Large intestine (tissue), 3 donors: ENCODE data around the gene GHRH. TPM values are rescaled to one million over a fixed set of nuclear protein-coding genes. Genes with fewer than 3 reads are reported as not detected.

Source experiments
- DNase-seq, 2 donors: peaks; one replicate each; pipeline versions ENCODE4 v3.0.0 to v3.0.0-alpha.2; 2013
- H3K27ac ChIP-seq: one replicate; pipeline ENCODE4 v1.5.1; 2013; ENCODE audit warnings: low read length
- H3K27me3 ChIP-seq: 2 replicates; pipeline ENCODE4 v1.6.1; 2013; ENCODE audit warnings: low read length; ENCODE audit not compliant: control insufficient read depth, insufficient read depth
- H3K36me3 ChIP-seq: 2 replicates; pipeline ENCODE4 v1.6.1; 2013; ENCODE audit warnings: low read length; ENCODE audit not compliant: control insufficient read depth, insufficient read depth
- H3K4me1 ChIP-seq: one replicate; pipeline ENCODE4 v1.6.1; 2013; ENCODE audit warnings: low read length; ENCODE audit not compliant: control insufficient read depth, insufficient read depth
- H3K4me3 ChIP-seq: one replicate; pipeline ENCODE4 v1.5.1; 2013; ENCODE audit warnings: low read length
- H3K9me3 ChIP-seq: one replicate; pipeline ENCODE4 v1.6.1; 2013; ENCODE audit warnings: mild to moderate bottlenecking, low read depth, low read length, moderate library complexity; ENCODE audit not compliant: control insufficient read depth
- WGBS: methylation state at CpG from one replicate; pipeline ENCODE4 v1.1.5; 2013; ENCODE audit warnings: low lambda C conversion rate; ENCODE audit not compliant: insufficient coverage; 5-methylcytosine and 5-hydroxymethylcytosine counted together
- polyA plus RNA-seq: library from polyadenylated mRNA; unstranded; fragments of 120-200 nt; gene quantifications from one replicate; pipeline ENCODE4 v1.2.1, GENCODE V29; 2013

GHRH gene
- polyA plus RNA-seq, 1 donor: 0.79 TPM

GRCh38 chr20:37291724-37292126 lies 30.1 kb upstream of the GHRH start:
- no peak overlapping the region for H3K27ac ChIP-seq

DNA sequence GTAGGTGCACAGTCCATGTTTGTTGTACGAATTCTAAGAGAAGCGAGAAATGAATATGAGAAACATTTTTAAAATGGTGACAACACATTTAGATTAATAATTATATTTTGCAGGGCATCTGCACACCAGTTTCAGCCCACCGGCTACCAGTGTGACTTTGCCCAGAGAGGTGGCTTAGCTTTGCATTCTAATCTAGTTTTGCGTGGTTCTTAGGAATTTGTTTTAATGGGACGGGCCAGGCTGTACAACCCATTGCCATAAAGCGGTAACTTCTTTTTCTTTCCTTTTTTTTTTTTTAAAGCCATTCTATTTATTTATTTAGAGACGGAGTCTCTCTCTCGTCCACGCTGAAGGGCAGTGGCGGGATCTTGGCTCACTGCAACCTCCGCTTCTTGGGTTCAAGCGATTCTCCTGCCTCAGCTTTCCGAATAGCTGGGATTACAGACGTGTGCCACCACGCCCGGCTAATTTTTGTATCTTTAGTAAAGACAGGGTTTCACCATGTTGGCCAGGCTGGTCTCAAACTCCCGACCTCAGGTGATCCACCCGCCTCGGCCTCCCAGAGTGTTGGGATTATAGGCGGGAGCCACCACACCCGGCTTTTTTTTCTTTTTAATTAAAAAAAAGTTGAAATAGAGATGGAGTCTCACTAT lies 28.7 kb upstream of the GHRH start:
- WGBS: 17% methylated on average over 1 of the region's 21 CpGs
- Histone ChIP-seq H3K36me3 (peaks cover 12% of the 10 kb centered on the region), H3K4me1 (peaks cover 30% of the 10 kb centered on the region), H3K27me3 (no peaks in the 10 kb centered on the region), H3K27ac (peak overlapping the region; percentile 91), H3K4me3 (peak overlapping the region; percentile 88), H3K9me3 (no peaks in the 10 kb centered on the region)
- DNase-seq: no peak

More at GRCh38 chr20:37291724-37292126, 30.1 kb upstream of the GHRH start:
- DNase-seq: no peak
- Histone ChIP-seq H3K27me3 (no peaks in the 10 kb centered on the region), H3K9me3 (no peaks in the 10 kb centered on the region), H3K36me3 (peaks cover 12% of the 10 kb centered on the region), H3K4me3 (no peak overlapping the region), H3K4me1 (peaks cover 26% of the 10 kb centered on the region)
- WGBS: 80% methylated on average over 1 of the region's 6 CpGs

DNA sequence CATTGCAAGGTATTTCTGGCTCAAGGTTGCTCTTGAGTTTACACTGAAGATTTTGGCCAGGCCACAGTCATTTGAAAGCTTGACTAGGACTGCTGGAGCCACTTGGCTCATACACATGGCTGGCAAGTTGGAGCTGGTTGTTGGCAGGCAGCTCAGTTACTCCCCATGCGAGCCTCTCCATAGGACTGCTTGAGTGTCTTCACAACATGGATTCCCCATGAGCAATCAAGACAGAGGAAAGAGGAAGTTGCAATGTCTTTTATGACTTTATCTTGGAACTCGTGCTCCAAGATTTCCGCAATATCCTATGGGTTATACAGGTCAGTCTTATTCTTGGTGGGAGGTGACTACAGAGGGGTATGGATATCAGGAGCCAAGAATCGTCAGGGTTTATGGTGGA lies 26.5 kb upstream of the GHRH start:
- H3K4me3 ChIP-seq: no peak overlapping the region
- peaks cover 30% of the 10 kb centered on the region for H3K4me1 ChIP-seq
- no peaks in the 10 kb centered on the region for H3K9me3 ChIP-seq
- no peak overlapping the region for H3K27ac ChIP-seq
- no CpG with 5 or more reads among the region's 4 CpGs for WGBS
- peaks cover 6% of the 10 kb centered on the region for H3K36me3 ChIP-seq
- DNase-seq: no peak
- no peaks in the 10 kb centered on the region for H3K27me3 ChIP-seq

DNA sequence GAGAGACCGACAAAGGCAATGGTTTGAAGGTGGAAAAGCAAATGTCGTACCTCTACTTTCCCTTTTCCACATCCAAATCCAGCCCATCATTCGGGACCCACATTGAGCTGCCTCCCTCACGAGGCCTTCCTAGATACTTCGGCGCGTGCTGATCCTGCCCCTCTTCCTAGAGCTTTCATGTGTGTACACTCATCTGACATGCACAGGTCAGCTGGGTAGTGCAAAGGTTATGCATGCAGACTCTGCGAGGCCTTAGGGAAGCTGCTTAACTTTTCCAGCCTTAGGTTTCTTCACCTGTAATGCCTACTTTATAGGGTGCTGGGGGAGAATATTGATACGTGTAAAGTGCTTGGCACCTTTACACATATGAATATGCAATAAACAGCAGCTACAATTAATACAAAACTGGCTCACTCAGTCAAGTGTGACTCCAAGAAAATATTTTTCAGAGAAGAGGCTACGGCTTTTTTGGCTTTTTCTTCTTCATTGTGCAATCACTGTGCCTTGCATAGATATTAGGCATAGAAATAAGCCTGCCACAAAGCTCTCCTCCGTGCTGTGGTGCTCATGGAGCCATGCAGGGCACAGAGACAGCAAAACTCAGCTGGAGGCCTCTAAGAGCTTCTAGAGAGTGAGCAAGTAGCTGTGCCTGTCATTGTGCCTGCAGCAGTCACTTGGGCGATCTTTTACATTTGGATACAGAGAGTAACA lies 24.2 kb upstream of the GHRH start:
- Histone ChIP-seq H3K4me3 (no peak overlapping the region), H3K27me3 (no peaks in the 10 kb centered on the region), H3K9me3 (no peaks in the 10 kb centered on the region), H3K27ac (peak overlapping the region; percentile 62), H3K36me3 (no peaks in the 10 kb centered on the region), H3K4me1 (peaks cover 34% of the 10 kb centered on the region)
- DNase-seq: peak; percentile 75 to 85
- no CpG with 5 or more reads among the region's 12 CpGs for WGBS

DNA sequence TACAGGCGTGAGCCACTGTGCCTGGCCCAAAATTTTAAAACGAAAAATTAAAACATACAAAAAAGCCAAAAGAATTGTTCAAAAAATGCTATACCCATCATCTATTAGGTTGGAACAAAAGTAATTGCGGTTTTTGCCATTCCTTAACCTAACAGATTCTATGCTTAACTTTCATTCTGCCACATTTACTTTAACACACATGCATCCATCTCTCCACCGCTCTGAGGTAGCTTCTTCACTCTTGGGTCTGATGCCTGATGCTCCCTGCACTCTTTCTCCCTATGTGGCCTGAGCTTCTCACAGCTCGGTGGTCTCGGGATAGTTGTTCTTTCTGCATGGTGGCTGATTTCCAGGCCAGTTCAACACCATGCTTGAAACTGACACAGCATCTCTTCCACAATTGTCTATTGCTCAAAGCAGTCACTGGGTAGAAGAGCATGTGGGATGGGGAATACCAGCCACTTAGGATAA lies 23.1 kb upstream of the GHRH start:
- WGBS: 100% methylated on average over 2 of the region's 6 CpGs
- Histone ChIP-seq H3K4me1 (peaks cover 34% of the 10 kb centered on the region), H3K9me3 (no peaks in the 10 kb centered on the region), H3K4me3 (no peak overlapping the region), H3K27me3 (no peaks in the 10 kb centered on the region), H3K36me3 (no peaks in the 10 kb centered on the region), H3K27ac (peak overlapping the region; percentile 62)
- DNase-seq: no peak

DNA sequence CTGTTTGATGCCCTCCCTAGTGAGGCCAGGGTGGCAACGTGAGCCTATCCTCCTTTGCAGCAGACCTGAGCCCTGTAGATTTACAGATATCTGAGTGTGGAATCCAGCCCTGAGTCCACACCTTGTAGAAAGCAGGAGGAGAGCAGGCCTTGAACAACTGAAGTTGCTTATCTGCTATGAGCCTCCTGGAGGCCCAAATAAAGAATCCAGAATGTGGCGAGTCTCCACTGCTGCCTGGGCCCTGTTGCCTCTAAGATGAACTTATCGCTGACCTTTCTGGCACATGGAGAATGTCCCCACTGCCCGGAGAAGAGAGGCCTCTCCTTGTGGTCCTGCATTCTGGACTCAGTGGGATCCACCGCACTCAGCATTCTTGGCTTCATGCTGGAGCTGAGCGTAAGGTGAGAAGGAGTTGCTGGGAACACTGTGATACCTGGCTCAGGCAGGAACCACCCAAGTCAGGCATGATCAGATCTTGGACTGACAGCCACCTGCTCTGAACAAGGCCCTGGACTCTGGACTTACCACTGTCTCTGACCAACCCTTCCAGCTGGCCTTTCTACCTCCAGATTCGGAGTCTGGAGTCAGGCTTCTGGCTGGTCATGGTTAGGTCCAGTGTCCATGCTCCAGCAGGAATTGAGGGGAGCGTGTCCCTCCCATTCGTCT lies 22.0 kb upstream of the GHRH start:
- no peak overlapping the region for H3K4me3 ChIP-seq
- peak; percentile 73 to 86 for DNase-seq
- no peaks in the 10 kb centered on the region for H3K9me3 ChIP-seq
- H3K27ac ChIP-seq: peak overlapping the region; percentile 87
- WGBS: no CpG with 5 or more reads among the region's 9 CpGs
- peaks cover 34% of the 10 kb centered on the region for H3K4me1 ChIP-seq
- no peaks in the 10 kb centered on the region for H3K36me3 ChIP-seq
- no peaks in the 10 kb centered on the region for H3K27me3 ChIP-seq

- Histone ChIP-seq H3K27me3 (no peaks in the 10 kb centered on the region), H3K27ac (peak overlapping the region; percentile 87), H3K4me1 (peaks cover 36% of the 10 kb centered on the region), H3K36me3 (no peaks in the 10 kb centered on the region), H3K9me3 (no peaks in the 10 kb centered on the region), H3K4me3 (no peak overlapping the region)
- no peak for DNase-seq
- WGBS: no CpG with 5 or more reads among the region's 6 CpGs
Measured at GRCh38 chr20:37282556-37282955, 20.9 kb upstream of the GHRH start.

- H3K27ac ChIP-seq: no peak overlapping the region
- no peak for DNase-seq
- H3K4me3 ChIP-seq: no peak overlapping the region
- H3K9me3 ChIP-seq: no peaks in the 10 kb centered on the region
- peaks cover 32% of the 10 kb centered on the region for H3K4me1 ChIP-seq
- H3K27me3 ChIP-seq: no peaks in the 10 kb centered on the region
- H3K36me3 ChIP-seq: no peaks in the 10 kb centered on the region
- 83% methylated on average over 1 of the region's 8 CpGs for WGBS
Measured at GRCh38 chr20:37280403-37280802, 18.8 kb upstream of the GHRH start.

- Histone ChIP-seq H3K4me1 (peaks cover 33% of the 10 kb centered on the region), H3K36me3 (no peaks in the 10 kb centered on the region), H3K27me3 (no peaks in the 10 kb centered on the region), H3K9me3 (no peaks in the 10 kb centered on the region), H3K27ac (no peak overlapping the region), H3K4me3 (no peak overlapping the region)
- no peak for DNase-seq
- no CpG with 5 or more reads among the region's 8 CpGs for WGBS
Measured at GRCh38 chr20:37279820-37280219, 18.2 kb upstream of the GHRH start.

DNA sequence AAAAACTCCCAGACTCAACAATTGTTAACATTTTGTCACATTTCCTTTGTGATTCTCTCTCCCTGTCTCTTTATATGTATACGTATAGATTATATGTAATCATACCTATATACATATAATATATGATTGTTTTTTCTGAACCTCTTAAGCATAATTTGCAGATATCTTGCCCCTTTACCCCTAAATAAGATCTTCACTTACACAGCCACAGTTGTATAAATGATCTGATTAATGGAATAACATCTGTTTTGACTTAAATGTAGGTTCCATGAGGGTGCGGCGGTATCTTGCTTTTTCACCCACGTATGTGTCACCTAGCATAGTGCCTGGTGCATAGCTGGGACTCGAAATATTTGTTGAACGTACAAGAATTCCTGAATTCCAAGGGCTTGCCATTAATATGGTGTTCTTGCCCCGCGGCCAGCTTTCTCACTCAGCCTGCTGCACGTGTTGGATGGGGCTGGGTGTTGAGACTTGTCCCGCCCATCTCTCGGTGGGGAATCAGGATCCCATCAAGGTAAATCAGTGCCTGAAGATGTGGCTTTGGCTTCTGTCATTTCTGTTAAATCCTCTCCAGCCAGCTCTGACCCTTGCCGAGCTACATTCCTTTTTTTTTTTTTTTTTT lies 17.5 kb upstream of the GHRH start:
- H3K9me3 ChIP-seq: no peaks in the 10 kb centered on the region
- no peak for DNase-seq
- H3K4me1 ChIP-seq: peaks cover 30% of the 10 kb centered on the region
- no peaks in the 10 kb centered on the region for H3K27me3 ChIP-seq
- H3K4me3 ChIP-seq: no peak overlapping the region
- 100% methylated on average over 2 of the region's 12 CpGs for WGBS
- no peaks in the 10 kb centered on the region for H3K36me3 ChIP-seq
- no peak overlapping the region for H3K27ac ChIP-seq
